A673 (cell line): Measurements from ENCODE around the gene PLXND1. TPM values are rescaled to one million over a fixed set of nuclear protein-coding genes. Genes with fewer than 3 reads are reported as not detected.

Experiments used
- BruUV-seq: library from RNA; stranded (reverse); fragments of 400-500 nt; replicated peaks from 2 replicates; lab custom pipeline; 2021; lab: Mats Ljungman, UMichigan
- CTCF ChIA-PET: fragments of 300-600 bp; sonication (Branson Sonifier 250); formaldehyde crosslinking; loops from one replicate; lab custom pipeline; 2022; ENCODE audit warnings: antibody characterized with exemption; lab: Charles Lee
- POLR2A ChIA-PET: fragments of 300-600 bp; sonication (Branson Sonifier 250); formaldehyde crosslinking; loops from one replicate; lab custom pipeline; 2022; ENCODE audit warnings: antibody characterized with exemption; ENCODE audit not compliant: low non-redundant PET; lab: Charles Lee
- DNase-seq: peaks from one replicate; pipeline ENCODE4 v3.0.0-alpha.2; 2015; ENCODE audit warnings: low spot score
- H3K27ac ChIP-seq: fragments of 200-600 bp; sonication (generic); 2 replicates; pipeline ENCODE4 v1.5.1; 2016; ENCODE audit warnings: mixed run types, low read depth, mild to moderate bottlenecking, mixed read lengths, antibody characterized with exemption, low read length; ENCODE audit not compliant: poor library complexity, severe bottlenecking
- H3K27me3 ChIP-seq: fragments of 200-600 bp; sonication (generic); replicated peaks from 2 replicates; pipeline ENCODE4 v1.6.1; 2017; ENCODE audit warnings: mixed run types, low read depth, mild to moderate bottlenecking, mixed read lengths, antibody characterized with exemption, low read length; ENCODE audit not compliant: insufficient read depth, poor library complexity
- H3K36me3 ChIP-seq: fragments of 200-600 bp; sonication (generic); 2 replicates; pipeline ENCODE4 v1.6.1; 2016; ENCODE audit warnings: mixed run types, mild to moderate bottlenecking, mixed read lengths, antibody characterized with exemption, low read length; ENCODE audit not compliant: insufficient read depth, poor library complexity, severe bottlenecking
- H3K4me1 ChIP-seq: fragments of 200-600 bp; sonication (generic); 2 replicates; pipeline ENCODE4 v1.6.1; 2017; ENCODE audit warnings: mixed run types, mild to moderate bottlenecking, mixed read lengths, antibody characterized with exemption, low read length; ENCODE audit not compliant: insufficient read depth, poor library complexity, severe bottlenecking
- H3K4me3 ChIP-seq: fragments of 200-600 bp; sonication (generic); 2 replicates; pipeline ENCODE4 v1.5.1; 2016; ENCODE audit warnings: low read depth, mixed run types, mild to moderate bottlenecking, mixed read lengths, low read length; ENCODE audit not compliant: poor library complexity, severe bottlenecking
- H3K9me3 ChIP-seq: fragments of 200-600 bp; sonication (generic); 2 replicates; pipeline ENCODE4 v1.6.1; 2016; ENCODE audit warnings: mixed run types, low read depth, mild to moderate bottlenecking, mixed read lengths, antibody characterized with exemption, low read length; ENCODE audit not compliant: poor library complexity, severe bottlenecking
- EZH2 ChIP-seq: fragments of 200-600 bp; sonication (generic); IDR thresholded peaks from 2 replicates; pipeline ENCODE4 v1.6.1; 2017; ENCODE audit warnings: borderline replicate concordance, low read depth, mild to moderate bottlenecking, mixed read lengths, antibody characterized with exemption, low read length; ENCODE audit not compliant: poor library complexity, severe bottlenecking
- intact Hi-C: fragments of 100-400 bp; cut with micrococcal nuclease; formaldehyde crosslinking; loops from one replicate; pipeline ENCODE4 v1.10.0; 2022; ENCODE audit not compliant: unreplicated experiment
- total RNA-seq: library from RNA; stranded (reverse); gene quantifications from 2 replicates; pipeline ENCODE4 v1.2.3, GENCODE V29; 2021
- TF ChIP-seq, protein P1 (sequence below): fragments of 300-800, 200-600 bp; sonication (generic); conservative IDR thresholded peaks from 2 replicates; pipeline ENCODE4 v1.5.1; 2017; ENCODE audit warnings: low read depth, mild to moderate bottlenecking, antibody characterized with exemption, low read length, moderate library complexity, mixed read lengths

The PLXND1 gene
- total RNA-seq, 1 experiment from 2014 or later: 31.5 TPM

DNA sequence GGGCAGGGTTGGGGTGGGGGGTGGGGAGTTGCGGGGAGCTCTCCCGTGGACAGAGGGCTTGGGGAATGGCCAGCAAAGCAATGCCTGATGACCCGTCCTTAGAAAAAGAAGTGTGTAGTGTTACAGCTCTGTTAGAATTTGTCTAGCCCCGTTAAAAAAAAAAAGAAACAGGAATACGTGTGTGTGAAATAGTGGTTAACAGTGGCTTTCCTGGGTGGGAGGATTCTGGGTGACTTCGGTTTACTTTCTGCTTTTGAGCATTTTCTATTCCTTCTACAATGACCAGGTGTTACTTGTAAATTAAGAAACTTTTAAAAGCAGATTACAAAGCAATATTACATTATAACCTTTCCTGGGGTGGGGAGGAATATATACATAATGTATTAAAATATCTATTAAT, 38.5 kb downstream of the PLXND1 start:
- H3K4me1 ChIP-seq: no peaks in the 10 kb centered on the region
- H3K4me3 ChIP-seq: no peak overlapping the region
- no peaks in the 10 kb centered on the region for H3K36me3 ChIP-seq
- CTCF ChIA-PET: no interaction called here
- DNase-seq: no peak
- POLR2A ChIA-PET: no interaction called here
- no peaks in the 10 kb centered on the region for H3K9me3 ChIP-seq
- H3K27ac ChIP-seq: no peak overlapping the region
- intact Hi-C loops: no loop called here
- BruUV-seq: no TSS peak
- TF ChIP-seq, protein P1, sequence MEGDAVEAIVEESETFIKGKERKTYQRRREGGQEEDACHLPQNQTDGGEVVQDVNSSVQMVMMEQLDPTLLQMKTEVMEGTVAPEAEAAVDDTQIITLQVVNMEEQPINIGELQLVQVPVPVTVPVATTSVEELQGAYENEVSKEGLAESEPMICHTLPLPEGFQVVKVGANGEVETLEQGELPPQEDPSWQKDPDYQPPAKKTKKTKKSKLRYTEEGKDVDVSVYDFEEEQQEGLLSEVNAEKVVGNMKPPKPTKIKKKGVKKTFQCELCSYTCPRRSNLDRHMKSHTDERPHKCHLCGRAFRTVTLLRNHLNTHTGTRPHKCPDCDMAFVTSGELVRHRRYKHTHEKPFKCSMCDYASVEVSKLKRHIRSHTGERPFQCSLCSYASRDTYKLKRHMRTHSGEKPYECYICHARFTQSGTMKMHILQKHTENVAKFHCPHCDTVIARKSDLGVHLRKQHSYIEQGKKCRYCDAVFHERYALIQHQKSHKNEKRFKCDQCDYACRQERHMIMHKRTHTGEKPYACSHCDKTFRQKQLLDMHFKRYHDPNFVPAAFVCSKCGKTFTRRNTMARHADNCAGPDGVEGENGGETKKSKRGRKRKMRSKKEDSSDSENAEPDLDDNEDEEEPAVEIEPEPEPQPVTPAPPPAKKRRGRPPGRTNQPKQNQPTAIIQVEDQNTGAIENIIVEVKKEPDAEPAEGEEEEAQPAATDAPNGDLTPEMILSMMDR: no peak
- no peak for TF ChIP-seq EZH2
- H3K27me3 ChIP-seq: no peaks in the 10 kb centered on the region

DNA sequence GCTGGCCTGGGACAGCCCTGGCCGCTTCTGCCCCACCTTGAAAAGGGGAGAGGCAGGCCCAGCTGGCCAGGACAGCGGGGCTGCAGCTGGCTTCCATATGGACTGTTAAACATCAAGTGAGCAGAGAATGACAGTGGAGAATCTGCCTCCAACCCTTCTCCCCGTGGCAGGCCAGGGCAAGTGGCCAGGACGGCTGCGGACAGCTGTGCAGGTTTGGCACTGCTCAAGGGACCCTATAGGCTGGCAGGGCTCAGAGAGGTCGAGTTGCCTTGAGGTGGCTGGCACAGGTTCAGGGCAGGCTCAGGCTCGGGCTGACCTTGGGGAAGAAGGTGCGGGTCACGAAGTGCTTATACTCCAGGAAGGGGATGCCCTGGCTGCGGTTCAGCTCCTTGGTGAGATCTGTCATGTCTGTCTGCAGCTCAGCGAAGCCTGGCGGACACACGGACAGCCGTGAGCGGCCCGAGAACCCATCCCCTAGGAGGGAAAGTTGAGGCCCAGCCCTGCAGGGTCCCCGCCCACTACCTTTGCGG, 39.2 kb downstream of the PLXND1 start:
- no TSS peak for BruUV-seq
- intact Hi-C loops: no loop called here
- H3K4me1 ChIP-seq: no peaks in the 10 kb centered on the region
- ChIA-PET POLR2A (no interaction called here), CTCF (no interaction called here)
- H3K4me3 ChIP-seq: no peak overlapping the region
- DNase-seq: no peak
- no peaks in the 10 kb centered on the region for H3K27me3 ChIP-seq
- TF ChIP-seq EZH2: no peak
- TF ChIP-seq, protein P1: no peak
- no peaks in the 10 kb centered on the region for H3K36me3 ChIP-seq
- H3K27ac ChIP-seq: no peak overlapping the region
- no peaks in the 10 kb centered on the region for H3K9me3 ChIP-seq

DNA sequence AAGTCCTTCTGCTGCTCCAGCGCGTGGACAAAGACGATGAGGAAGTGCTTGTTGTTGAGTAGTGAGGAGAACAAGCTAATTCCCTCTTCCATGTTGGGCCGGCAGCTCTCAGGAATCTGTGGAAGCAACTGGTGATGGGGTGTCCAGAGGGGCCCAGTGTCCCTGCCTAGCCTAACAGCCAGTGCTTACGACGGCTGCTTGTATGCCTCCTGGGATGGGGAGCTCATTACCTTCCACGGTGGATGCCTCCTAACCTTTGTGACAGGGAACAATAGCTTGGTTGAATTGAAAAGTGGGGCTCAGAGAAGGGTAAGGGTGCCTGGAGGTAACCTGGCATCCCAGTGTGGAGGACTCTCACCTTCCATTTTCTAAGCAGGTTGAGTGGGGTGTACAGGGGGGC, 40.6 kb downstream of the PLXND1 start:
- Histone ChIP-seq H3K4me1 (peaks cover 5% of the 10 kb centered on the region), H3K36me3 (no peaks in the 10 kb centered on the region), H3K27me3 (no peaks in the 10 kb centered on the region), H3K4me3 (no peak overlapping the region), H3K9me3 (no peaks in the 10 kb centered on the region), H3K27ac (no peak overlapping the region)
- ChIA-PET POLR2A (no interaction called here), CTCF (interaction anchor here (0.5 kb wide), 1 partner anchor 60 kb away, joined by 3 read pairs; no protein-coding TSS in a partner anchor)
- intact Hi-C loops: no loop called here
- DNase-seq: no peak
- TF ChIP-seq, protein P1: no peak
- TF ChIP-seq EZH2: no peak
- BruUV-seq: no TSS peak
